CD4-positive, alpha-beta T cell treated with Interleukin-12 subunit alpha and Interleukin-12 subunit beta, for 1 hour (primary cell): Measurements from ENCODE around the gene MDFI.

Experiments
- DNase-seq: peaks from one replicate; pipeline ENCODE4 v3.0.0-alpha.2; 2020

MDFI gene, protein sequence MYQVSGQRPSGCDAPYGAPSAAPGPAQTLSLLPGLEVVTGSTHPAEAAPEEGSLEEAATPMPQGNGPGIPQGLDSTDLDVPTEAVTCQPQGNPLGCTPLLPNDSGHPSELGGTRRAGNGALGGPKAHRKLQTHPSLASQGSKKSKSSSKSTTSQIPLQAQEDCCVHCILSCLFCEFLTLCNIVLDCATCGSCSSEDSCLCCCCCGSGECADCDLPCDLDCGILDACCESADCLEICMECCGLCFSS

DNA sequence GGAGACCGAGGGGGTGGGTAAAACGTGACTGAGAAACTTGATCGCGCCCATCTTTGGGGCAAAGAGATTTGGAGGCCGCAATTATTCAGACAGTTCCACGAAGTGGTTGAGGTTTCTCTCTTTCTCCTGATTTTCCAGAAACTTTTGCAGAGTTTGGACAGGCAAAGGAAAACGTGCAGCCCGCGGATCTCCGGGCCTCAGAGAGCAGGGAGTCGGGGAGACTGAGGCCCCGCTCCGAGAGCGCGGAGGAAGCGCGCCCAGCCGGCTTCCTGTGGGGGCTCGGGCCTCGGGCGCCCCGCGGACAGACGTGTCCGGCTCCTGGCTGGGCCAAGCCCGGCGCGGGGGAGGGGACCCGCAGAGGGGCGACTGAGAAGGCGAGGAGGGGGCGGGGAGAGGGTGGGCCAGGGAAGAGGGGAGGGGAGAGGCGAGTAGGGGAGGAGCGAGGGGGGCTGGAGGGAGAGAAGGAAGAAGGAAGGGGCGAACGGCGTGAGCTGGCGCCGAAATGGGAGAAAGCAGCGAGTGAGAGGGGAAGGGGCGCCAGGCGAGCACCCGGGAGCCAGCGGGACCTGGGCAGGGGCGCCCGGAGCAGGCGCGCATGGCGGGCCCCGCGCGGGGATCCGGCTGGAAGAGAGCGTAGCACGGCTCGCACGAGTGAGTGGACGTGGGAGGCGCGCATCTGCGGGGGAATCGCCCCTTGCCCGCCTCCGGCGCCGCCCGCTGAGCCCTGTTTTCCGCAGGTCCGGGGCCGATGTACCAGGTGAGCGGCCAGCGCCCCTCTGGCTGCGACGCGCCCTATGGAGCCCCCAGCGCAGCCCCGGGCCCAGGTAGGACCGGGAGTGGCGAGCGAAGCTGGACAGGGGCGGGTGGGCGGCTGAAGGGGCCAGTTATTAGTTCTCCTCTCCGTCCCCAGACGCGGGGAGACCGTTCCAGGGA, at the start of gene MDFI:
MDFI (plus strand) TSS at position 467 of the 933 bp plus-strand sequence; CDS start at position 749, 282 bp downstream.
- DNase-seq, result no peak

DNA sequence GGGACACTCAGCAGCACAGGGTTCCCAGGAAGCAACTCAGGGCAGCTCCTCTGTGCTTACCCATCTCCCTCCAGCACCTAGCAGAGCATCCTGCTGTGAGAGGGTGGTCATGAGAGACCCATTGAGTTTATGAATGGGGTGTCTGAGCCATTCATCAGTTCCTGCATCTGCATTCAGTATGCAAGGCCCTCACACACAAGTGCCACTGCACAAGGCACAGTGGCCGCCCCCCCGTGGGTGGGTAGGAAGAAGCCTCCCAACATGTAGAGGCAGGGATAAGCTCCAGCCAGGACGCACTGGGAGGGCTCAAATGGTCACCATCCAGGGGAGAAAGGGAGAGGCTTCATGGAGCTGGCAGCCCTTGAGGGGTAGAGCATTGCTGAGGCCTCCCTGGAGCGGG, 49.0 kb upstream of the MDFI start:
- DNase-seq, result no peak

GRCh38 chr6:41589636-41590622, 48.3 kb upstream of the MDFI start:
- DNase-seq, result no peak

DNA sequence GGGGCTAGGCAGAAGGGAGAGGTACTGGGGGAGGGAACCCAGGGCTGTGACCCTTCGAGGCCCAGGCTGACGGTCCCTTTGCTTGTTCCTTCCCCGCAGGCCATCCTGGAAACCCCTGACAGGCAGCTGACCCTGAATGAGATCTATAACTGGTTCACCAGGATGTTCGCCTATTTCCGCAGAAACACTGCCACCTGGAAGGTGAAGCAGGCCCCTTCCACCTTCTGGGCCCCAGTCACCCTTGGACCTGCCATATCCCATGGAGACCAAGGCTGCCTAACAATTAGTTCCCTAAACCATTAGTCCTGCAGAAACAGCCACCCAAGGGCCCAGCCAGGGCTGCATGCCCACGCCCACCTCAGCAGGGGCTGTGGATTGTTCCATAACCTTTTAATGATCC, 47.1 kb upstream of the MDFI start:
- no peak for DNase-seq

- DNase-seq, result peak; percentile 76
These were observed 46.3 kb upstream of the MDFI start for GRCh38 chr6:41591859-41592502.

DNA sequence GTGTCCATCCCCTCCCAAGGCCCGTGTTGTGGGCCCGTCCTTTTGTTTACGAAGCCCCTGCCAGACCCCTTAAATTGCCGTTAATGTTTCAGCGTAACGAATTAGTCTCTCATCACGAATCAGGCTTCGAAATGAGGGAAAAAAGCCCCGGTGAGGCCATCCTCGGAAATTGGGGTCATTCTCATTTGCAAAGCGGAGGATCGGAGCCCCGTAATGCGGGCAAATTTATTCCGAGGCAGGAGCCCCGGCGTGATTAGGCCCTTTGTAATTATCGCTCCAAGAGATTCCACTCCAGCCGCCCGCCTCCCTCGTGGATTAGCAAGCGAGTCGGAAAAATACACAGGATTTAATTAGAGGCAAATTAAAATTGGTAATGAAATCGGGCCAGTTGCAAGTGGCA, 44.9 kb upstream of the MDFI start:
- DNase-seq, result no peak

DNA sequence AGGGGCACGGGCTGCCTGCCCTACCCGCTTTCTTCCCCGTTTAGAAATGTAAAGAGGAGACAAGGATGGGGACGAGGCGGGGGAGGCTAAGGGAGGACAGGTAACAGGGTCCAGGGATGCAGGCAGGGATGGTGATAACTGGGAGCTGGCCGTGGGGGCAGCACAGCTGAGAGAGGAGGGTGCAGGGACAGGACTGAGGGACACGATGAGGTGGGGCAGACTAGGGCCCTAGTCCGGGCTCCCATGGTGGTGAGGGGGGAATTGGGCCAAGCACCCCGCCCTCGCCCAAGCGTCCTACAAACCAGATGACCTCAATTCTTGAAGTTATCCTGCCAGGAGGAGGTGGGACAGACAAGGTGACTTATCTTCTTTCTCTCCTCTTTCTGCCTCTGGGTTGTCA, 44.4 kb upstream of the MDFI start:
- DNase-seq, result no peak

DNA sequence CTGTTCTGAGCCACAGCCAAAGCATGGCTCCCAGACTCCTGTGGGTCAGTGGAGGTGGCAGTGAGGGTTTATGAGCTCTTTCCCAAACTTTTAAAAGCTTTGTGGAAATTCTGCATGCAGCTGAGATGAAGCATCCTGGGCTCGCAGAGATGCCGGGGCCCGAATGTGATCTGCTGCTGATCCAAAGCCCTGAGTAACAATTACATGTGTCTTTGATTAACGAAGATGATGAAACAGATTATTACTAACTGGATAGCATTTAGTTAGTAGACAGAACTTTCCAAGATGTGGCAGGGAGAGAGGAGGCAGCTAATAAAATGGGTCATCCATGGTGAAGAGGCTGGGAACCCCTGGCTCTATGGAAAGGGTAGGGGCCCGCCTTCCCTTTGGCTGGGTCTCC, 43.9 kb upstream of the MDFI start:
- DNase-seq, result no peak

- DNase-seq, result no peak
These were observed 43.5 kb upstream of the MDFI start for GRCh38 chr6:41594766-41595165.

GRCh38 chr6:41595166-41595565, 43.1 kb upstream of the MDFI start:
- no peak for DNase-seq

DNA sequence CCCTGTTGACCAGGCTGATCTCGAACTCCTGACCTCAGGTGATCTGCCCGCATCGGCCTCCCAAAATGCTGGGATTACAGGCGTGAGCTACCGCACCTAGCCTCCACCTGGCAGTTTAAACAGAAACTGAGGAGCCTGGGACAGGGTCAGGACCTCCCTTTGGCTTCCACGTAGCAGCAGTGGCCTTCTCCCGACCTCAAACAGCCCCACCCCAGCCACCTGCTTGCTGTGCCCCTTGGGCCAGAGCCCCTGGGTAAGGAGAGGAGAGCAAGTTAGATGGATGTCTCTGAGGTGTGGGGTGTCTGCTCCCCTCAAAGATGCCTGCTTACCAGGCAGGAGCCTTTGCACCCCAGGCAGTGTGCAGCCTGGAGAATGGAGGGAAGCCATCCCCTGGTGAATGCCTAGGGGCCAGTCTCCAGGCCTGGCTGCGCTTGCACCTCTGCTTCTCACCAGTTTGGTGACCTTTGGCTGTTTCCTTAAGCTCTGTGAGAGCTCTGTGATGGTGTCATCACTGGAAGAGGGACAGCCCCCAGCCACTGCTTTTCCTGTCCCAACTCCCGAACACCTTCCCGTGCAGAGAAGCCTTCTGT, 42.1 kb upstream of the MDFI start:
- DNase-seq, result no peak

GRCh38 chr6:41596807-41597206, 41.5 kb upstream of the MDFI start:
- no peak for DNase-seq

DNA sequence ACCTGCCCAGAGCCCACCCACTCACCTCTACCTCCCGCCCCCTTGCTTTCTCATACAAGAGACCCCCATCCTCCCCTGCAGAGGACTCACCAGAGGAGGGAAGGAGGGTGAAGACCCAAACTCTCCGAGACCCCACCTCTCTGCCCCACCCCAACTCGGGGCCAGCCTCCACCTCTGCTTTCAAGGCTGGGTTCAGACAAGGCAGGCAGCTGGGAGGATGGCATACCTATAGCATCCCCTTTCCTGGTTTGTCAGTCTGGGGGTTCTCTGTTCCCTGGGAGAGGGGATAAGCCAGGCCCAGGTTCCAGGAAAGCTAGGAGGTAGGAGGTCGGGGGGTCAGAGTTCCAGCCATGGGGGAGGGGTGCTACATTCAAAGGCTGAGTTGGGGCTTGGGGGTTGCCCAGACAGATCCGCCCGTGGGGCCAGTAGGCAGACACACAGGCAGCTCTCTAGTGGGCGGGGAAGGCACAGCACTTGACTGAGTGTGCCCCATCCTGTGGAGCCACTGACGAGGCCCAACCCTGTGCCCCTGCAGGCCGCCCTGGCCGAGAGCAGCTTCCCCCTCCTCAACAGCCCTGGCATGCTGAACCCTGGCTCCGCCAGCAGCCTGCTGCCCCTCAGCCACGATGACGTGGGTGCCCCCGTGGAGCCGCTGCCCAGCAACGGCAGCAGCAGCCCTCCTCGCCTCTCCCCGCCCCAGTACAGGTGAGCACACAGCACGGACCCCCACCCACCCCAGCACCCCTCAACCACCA, 40.8 kb upstream of the MDFI start:
- no peak for DNase-seq

DNA sequence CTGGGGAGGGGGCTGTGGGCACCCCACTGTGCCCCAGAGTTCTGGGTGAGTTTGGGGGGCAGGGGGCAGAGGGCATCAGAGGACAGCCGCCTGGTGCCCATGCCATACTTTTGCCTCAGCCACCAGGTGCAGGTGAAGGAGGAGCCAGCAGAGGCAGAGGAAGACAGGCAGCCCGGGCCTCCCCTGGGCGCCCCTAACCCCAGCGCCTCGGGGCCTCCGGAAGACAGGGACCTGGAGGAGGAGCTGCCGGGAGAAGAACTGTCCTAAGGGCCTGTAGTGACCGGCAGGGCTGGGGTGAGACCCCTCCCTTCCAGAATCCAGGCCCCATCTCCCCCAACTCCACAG, 39.6 kb upstream of the MDFI start:
- no peak for DNase-seq

DNA sequence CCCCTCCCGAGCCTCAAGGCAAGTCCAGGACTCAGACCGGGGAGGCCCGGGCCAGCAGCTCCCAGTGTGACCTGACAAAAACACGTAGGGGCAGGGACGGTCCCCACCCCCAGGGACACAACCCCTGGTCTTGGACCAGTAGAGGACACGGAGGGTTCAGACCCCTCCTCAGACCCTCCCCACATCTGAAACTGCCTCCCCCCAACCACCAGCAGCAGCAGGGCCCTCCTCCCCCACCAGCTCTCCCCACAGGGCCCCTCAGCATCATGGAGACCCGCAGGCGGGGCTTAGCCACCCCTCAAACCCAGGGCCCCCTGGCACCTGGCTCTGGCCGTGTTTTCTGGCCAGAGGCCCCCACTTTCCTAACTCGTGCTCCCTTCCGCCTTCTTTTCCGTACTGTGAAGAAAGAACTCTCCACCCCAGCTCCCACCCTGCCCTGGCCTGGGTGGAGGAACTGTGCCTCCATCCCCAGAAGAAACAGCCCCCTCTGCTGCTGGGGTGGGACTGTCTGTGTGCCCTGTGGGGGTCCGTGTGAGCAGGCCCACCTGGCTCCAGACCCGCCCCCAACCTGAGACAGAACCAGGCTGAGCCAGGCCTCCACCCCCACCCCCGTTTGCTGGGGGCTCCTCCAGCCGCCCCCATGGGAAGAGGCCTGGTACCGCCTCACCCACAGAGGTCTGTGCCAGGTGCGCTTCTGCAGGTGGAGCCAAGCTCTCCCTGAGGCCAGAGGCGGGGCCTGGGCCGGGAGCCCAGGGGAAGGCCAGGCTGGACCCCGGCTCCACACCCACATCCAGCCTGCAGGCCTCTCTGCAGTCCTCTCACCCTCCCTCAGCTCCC, 39.0 kb upstream of the MDFI start:
- DNase-seq, result no peak

DNA sequence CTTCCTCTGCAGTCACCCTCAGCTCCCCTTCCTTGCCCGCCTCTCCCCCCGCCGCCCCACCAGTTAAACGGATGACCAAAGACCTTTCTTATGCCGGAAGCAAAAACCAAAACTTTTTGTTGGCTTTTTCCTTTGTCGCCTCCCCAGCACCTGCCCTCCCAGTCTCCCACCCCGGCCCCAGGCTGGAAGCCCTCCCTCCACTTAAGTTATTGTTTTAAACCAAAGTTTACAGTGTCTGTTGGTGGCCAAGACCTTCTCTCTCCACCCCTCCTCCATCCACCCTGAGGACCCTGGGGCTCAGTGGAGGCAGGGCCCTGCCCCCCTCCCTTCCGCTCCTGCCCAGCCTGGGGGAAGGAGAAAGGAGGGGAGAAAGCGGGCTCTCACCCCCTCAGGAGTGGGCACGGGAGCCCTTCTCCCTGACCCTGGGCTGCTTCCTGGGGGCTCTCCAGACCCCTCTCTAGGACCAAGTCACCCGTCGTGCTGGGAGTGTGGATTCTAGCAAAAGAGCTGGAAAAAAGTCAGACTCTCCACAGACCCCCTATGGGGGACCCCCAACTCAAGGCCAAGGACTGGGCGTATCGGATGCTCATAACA, 38.3 kb upstream of the MDFI start:
- no peak for DNase-seq

GRCh38 chr6:41600499-41601247, 37.6 kb upstream of the MDFI start:
- no peak for DNase-seq

DNA sequence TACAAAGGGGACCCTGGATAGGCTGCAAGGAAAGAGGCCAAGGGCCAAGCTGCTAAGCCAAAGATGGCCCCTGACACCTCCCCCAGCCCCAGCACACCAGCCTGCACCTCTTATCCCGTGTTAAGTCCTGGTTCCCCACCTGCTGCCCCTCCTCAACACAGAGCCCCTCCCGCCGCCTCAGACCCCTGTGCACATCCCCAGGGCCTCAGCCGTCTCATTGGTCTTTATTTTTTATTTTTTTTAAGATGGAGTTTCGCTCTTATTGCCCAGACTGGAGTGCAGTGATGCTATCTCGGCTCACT, 37.1 kb upstream of the MDFI start:
- no peak for DNase-seq

DNA sequence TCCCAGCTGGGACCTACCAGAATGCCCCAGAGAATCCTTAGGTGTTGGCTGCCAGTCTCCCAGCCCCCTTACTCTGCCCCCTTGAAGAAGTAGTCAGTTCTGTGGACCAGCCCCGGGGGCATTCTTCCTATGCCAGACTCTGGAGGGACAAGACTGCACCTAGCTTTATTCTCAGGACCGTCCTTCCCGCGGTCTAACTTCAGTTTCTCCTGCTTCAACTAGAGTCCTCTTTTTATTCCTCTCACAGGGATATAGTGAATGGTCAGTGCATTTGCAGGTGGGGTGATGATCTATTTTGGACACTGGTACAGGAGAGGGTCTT, 35.9 kb upstream of the MDFI start:
- no peak for DNase-seq
